ENCODE results near the gene NUDT8.

GRCh38 chr11:67667490-67668191, 37.9 kb upstream of the NUDT8 start:
- TF ChIP-seq CTCF (IDR thresholded peaks at IDR 0.05) (no peak), EZH2 (IDR thresholded peaks at IDR 0.05; ENCODE audit: borderline replicate concordance, insufficient read depth, low read depth, low read length, poor library complexity, severe bottlenecking) (no peak)

Measured in B cell (primary cell).